A549 (cell line): ENCODE measurements around the gene OVAAL. TPM values are rescaled to one million over a fixed set of nuclear protein-coding genes. Genes with fewer than 3 reads are reported as not detected.
A peak's percentile ranks its signal among the peaks of the same experiment; 100 is the strongest.

ENCODE experiments used
- ATAC-seq, 2 experiments: fragments of 200-7000 bp in 1 of 2; fragments of >200 bp in 1 of 2; cut with Nextera tagmentation in 1 of 2; cut with Tn5 transposase in 1 of 2; 3 replicates each; pipeline versions ENCODE4 v1.8.0 to v1.9.1; 2018 to 2020; ENCODE audit warnings: mild to moderate bottlenecking in 1 of 2, moderate library complexity in 1 of 2
- CTCF ChIA-PET: fragments of 300-600 bp; sonication (Branson Sonifier 250); formaldehyde crosslinking; extraction: SDS; loops from one replicate; lab custom pipeline; 2021; ENCODE audit warnings: antibody characterized with exemption, inconsistent platforms; lab: Yijun Ruan, JAX
- POLR2A ChIA-PET: fragments of 350-600 bp; formaldehyde crosslinking; extraction: SDS; loops from one replicate; lab custom pipeline; 2021; ENCODE audit warnings: antibody characterized with exemption, inconsistent platforms; lab: Yijun Ruan, JAX
- DNase-seq, 2 experiments: peaks; one replicate each; pipeline versions ENCODE4 v3.0.0 to v3.0.0-alpha.2; 2011 to 2016; ENCODE audit warnings: low read depth in 1 of 2, low spot score in 1 of 2
- FAIRE-seq: peaks from 2 replicates; lab custom pipeline; 2011; peaks lifted over from hg19 to GRCh38; lab: Jason Lieb, UNC
- H3K27ac ChIP-seq, 2 experiments: fragments of >200 bp; sonication (Bioruptor Twin); formaldehyde crosslinking; 3 replicates each; pipeline ENCODE4 v1.5.1; 2016 to 2017
- H3K4me1 ChIP-seq: fragments of >200 bp; sonication (Bioruptor Twin); formaldehyde crosslinking; 3 replicates; pipeline ENCODE4 v1.6.1; 2016
- H3K4me2 ChIP-seq: fragments of >200 bp; sonication (Bioruptor Twin); formaldehyde crosslinking; 3 replicates; pipeline ENCODE4 v1.6.1; 2016
- H3K4me3 ChIP-seq: fragments of >200 bp; sonication (Bioruptor Twin); formaldehyde crosslinking; 3 replicates; pipeline ENCODE4 v1.5.1; 2016
- H3K9me3 ChIP-seq: fragments of >200 bp; sonication (Bioruptor Twin); formaldehyde crosslinking; 3 replicates; pipeline ENCODE4 v1.6.1; 2016
- BCL3 ChIP-seq: fragments of >200 bp; sonication (Bioruptor Twin); formaldehyde crosslinking; IDR thresholded peaks from 3 replicates; pipeline ENCODE4 v1.6.1; 2016
- CBX8 ChIP-seq: fragments of 200-600 bp; sonication (generic); IDR thresholded peaks from 2 replicates; pipeline ENCODE4 v1.6.1; 2016
- CEBPB ChIP-seq, 2 experiments: fragments of >200 bp in 1 of 2; sonication (Bioruptor Twin) in 1 of 2; formaldehyde crosslinking in 1 of 2; IDR thresholded peaks; 2 replicates each; pipeline ENCODE4 v1.6.1; 2012 to 2016
- CHD2 ChIP-seq: fragments of 150-350 bp; IDR thresholded peaks from 2 replicates; pipeline ENCODE4 v1.6.1; 2014; ENCODE audit warnings: low read length; ENCODE audit not compliant: partially characterized antibody
- E2F6 ChIP-seq: IDR thresholded peaks from 2 replicates; pipeline ENCODE4 v1.6.1; 2012; ENCODE audit warnings: low read depth, borderline replicate concordance
- ELK1 ChIP-seq: fragments of 150-350 bp; IDR thresholded peaks from 2 replicates; pipeline ENCODE4 v1.6.1; 2014; ENCODE audit warnings: low read depth, mild to moderate bottlenecking, low read length
- FOSL2 ChIP-seq, 2 experiments: fragments of 450-650 bp in 1 of 2; fragments of >200 bp in 1 of 2; sonication (Bioruptor Twin) in 1 of 2; formaldehyde crosslinking; IDR thresholded peaks; 2 replicates each; pipeline versions ENCODE4 v1.5.0 to v1.6.1; 2016 to 2020; ENCODE audit warnings: mild to moderate bottlenecking in 1 of 2, moderate library complexity in 1 of 2
- GATA3 ChIP-seq: IDR thresholded peaks from 2 replicates; pipeline ENCODE4 v1.6.1; 2012; ENCODE audit warnings: borderline replicate concordance
- HDAC2 ChIP-seq: fragments of 200-600 bp; sonication (generic); IDR thresholded peaks from 2 replicates; pipeline ENCODE4 v1.6.1; 2016
- HEYL ChIP-seq: fragments of 250-450 bp; sonication (Bioruptor Pico); IDR thresholded peaks from 2 replicates; pipeline ENCODE4 v1.8.0; 2021; ENCODE audit warnings: mild to moderate bottlenecking, moderate library complexity
- HMGXB4 ChIP-seq: fragments of 250-450 bp; sonication (Bioruptor Pico); IDR thresholded peaks from 2 replicates; pipeline ENCODE4 v1.5.0; 2021; ENCODE audit warnings: mild to moderate bottlenecking, moderate library complexity, borderline replicate concordance
- JUN ChIP-seq, 2 experiments: fragments of >200 bp; sonication (Bioruptor Twin); formaldehyde crosslinking; IDR thresholded peaks; 2 replicates in 1 of 2; 3 replicates in 1 of 2; pipeline ENCODE4 v1.6.1; 2016 to 2017
- JUNB ChIP-seq: fragments of >200 bp; sonication (Bioruptor Twin); formaldehyde crosslinking; IDR thresholded peaks from 2 replicates; pipeline ENCODE4 v1.6.1; 2016
- KDM1A ChIP-seq: fragments of 200-600 bp; sonication (generic); IDR thresholded peaks from 2 replicates; pipeline ENCODE4 v1.6.1; 2016; ENCODE audit warnings: low read depth, mild to moderate bottlenecking
- NR3C1 ChIP-seq: fragments of >200 bp; sonication (Bioruptor Twin); formaldehyde crosslinking; IDR thresholded peaks from 3 replicates; pipeline ENCODE4 v1.6.1; 2017
- PBX3 ChIP-seq: IDR thresholded peaks from 2 replicates; pipeline ENCODE4 v1.6.1; 2012
- POLR2A ChIP-seq: IDR thresholded peaks from 2 replicates; pipeline ENCODE4 v1.6.1; 2012; ENCODE audit warnings: mild to moderate bottlenecking, low read length
- RARB ChIP-seq: fragments of 250-450 bp; sonication (Bioruptor Pico); IDR thresholded peaks from 2 replicates; pipeline ENCODE4 v1.8.0; 2021; ENCODE audit warnings: mild to moderate bottlenecking, moderate library complexity
- SMC3 ChIP-seq: fragments of >200 bp; sonication (Bioruptor Twin); formaldehyde crosslinking; IDR thresholded peaks from 3 replicates; pipeline ENCODE4 v1.6.1; 2018; ENCODE audit warnings: inconsistent platforms
- TP53 ChIP-seq: fragments of 250-450 bp; sonication (Bioruptor Pico); IDR thresholded peaks from 2 replicates; pipeline ENCODE4 v1.5.0; 2021; ENCODE audit warnings: mild to moderate bottlenecking, moderate library complexity
- USF2 ChIP-seq: fragments of 450-650 bp; IDR thresholded peaks from 2 replicates; pipeline ENCODE4 v1.6.1; 2014; ENCODE audit warnings: antibody characterized with exemption
- WGBS: methylation state at CpG from one replicate; pipeline ENCODE4 v1.1.6; 2017; ENCODE audit errors: missing lambda C conversion rate; 5-methylcytosine and 5-hydroxymethylcytosine counted together
- polyA plus RNA-seq, 4 experiments: library from polyadenylated mRNA; depleted of rRNA in 3 of 4; stranded (reverse); fragments of >200 nt; fragmentation: RNase III in 1 of 4; extraction: RNeasy Plus Mini Kit Qiagen cat#74134 plus additional on column Dnase treatment in 1 of 4; gene quantifications; 2 replicates in 3 of 4; 3 replicates in 1 of 4; pipeline ENCODE4 v1.2.3, GENCODE V29; 2011 to 2017

Gene OVAAL
- polyA plus RNA-seq, 2 of the 4 experiments (the other 2 are of a cell fraction) = 0.08 TPM; not detected in 1

- Histone ChIP-seq H3K4me2 (peak overlapping the region; percentile 84), H3K27ac (peak overlapping the region; percentile 76 to 90), H3K4me1 (peaks cover 41% of the 10 kb centered on the region), H3K4me3 (no peak overlapping the region), H3K9me3 (no peaks in the 10 kb centered on the region)
- DNase-seq (no peak), FAIRE-seq (no peak), ATAC-seq (no peak)
- CTCF ChIA-PET = no interaction called here
- WGBS = 94% methylated on average over 1 of the region's 1 CpG
- POLR2A ChIA-PET = no interaction called here
- no peak for TF ChIP-seq CHD2
Measured at GRCh38 chr1:180600343-180600742, 41.6 kb downstream of the OVAAL start.

- TF ChIP-seq E2F6 = no peak
- TF ChIP-seq KDM1A = no peak
- TF ChIP-seq NR3C1 = no peak
- no peak for TF ChIP-seq CBX8
- TF ChIP-seq SMC3 = no peak
- TF ChIP-seq ELK1 = no peak
- TF ChIP-seq HMGXB4 (CRISPR knock-in tag) = no peak
- TF ChIP-seq PBX3 = no peak
- no peak for TF ChIP-seq CEBPB (IDR thresholded peaks at IDR 0.05)
- no peak for TF ChIP-seq FOSL2 (IDR thresholded peaks at IDR 0.05)
- no peak for TF ChIP-seq FOSL2 (CRISPR knock-in tag; IDR thresholded peaks at IDR 0.05)
- DNase-seq (no peak), FAIRE-seq (no peak), ATAC-seq (no peak)
- no peak overlapping the region for H3K4me2 ChIP-seq
- WGBS = 79% methylated on average over 1 of the region's 1 CpG
- peak overlapping the region; percentile 76 to 90; a peak in 5 of 6 replicates for H3K27ac ChIP-seq
- peaks cover 35% of the 10 kb centered on the region for H3K4me1 ChIP-seq
- H3K4me3 ChIP-seq = no peak overlapping the region
- POLR2A ChIA-PET = no interaction called here
- CTCF ChIA-PET = interaction anchor here (1.0 to 1.7 kb wide), 2 partner anchors 20 to 72 kb away, joined by 3 read pairs; no protein-coding TSS in a partner anchor
- no peaks in the 10 kb centered on the region for H3K9me3 ChIP-seq
Measured at GRCh38 chr1:180601512-180601911, 42.7 kb downstream of the OVAAL start.

- TF ChIP-seq JUN (IDR thresholded peaks at IDR 0.05) (no peak), TP53 (no peak), HEYL (CRISPR knock-in tag) (no peak), CBX8 (no peak), RARB (CRISPR knock-in tag) (no peak), GATA3 (no peak), BCL3 (no peak), POLR2A (no peak), HMGXB4 (CRISPR knock-in tag) (no peak), USF2 (no peak), JUNB (no peak), HDAC2 (no peak), KDM1A (no peak), NR3C1 (no peak)
- peak overlapping the region in 1 of 2 experiments; percentile 29; a peak in 2 of 6 replicates for H3K27ac ChIP-seq
- DNase-seq (no peak), FAIRE-seq (no peak), ATAC-seq (no peak)
- no peak overlapping the region for H3K4me2 ChIP-seq
- no peak overlapping the region for H3K4me3 ChIP-seq
- CTCF ChIA-PET = interaction anchor here (1.0 to 1.7 kb wide), 2 partner anchors 22 to 33 kb away, joined by 3 read pairs; no protein-coding TSS in a partner anchor
- POLR2A ChIA-PET = no interaction called here
- no peaks in the 10 kb centered on the region for H3K9me3 ChIP-seq
- WGBS = 91% methylated on average over 6 of the region's 6 CpGs
- peaks cover 20% of the 10 kb centered on the region for H3K4me1 ChIP-seq
Measured at GRCh38 chr1:180603223-180603849, 44.6 kb downstream of the OVAAL start.
